ENCODE measurements around the gene COBL. TPM values are rescaled to one million over a fixed set of nuclear protein-coding genes. Genes with fewer than 3 reads are reported as not detected.

The COBL gene
- total RNA-seq, 1 experiment from 2014 or later = 51.4 TPM

DNA sequence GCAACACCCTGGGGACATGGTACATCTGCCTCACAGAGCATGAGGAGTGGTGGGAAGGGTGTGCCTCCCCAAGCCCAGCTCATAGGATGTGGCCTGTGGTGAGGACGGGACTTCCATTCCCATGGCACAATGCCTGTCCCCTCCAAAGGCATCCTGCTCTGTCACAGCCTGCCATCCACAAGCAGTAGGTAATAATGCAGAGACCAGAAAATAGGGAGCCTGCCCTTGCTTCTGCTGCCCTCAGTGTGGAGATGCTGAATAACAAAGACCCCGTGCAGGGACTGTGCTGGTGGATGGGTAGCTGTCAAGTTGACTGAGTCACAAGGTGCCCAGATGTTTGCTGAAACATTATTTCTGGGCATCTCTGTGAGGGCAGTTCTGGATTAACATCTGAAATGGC, 334.0 kb downstream of the COBL start:
- Histone ChIP-seq H3K27me3 (ENCODE audit: insufficient read depth, low read depth) (no peaks in the 10 kb centered on the region), H3K4me2 (no peak overlapping the region), H3K27ac (no peak overlapping the region), H3F3A (ENCODE audit: insufficient read depth, low read depth) (no peaks in the 10 kb centered on the region), H3K4me1 (replicated peaks; ENCODE audit: insufficient read depth) (no peaks in the 10 kb centered on the region), H3K36me3 (ENCODE audit: low read depth) (no peaks in the 10 kb centered on the region), H3K9me3 (ENCODE audit: insufficient read depth, low read depth) (no peaks in the 10 kb centered on the region), H3K9me2 (ENCODE audit: insufficient read depth) (no peaks in the 10 kb centered on the region), H2AFZ (no peak overlapping the region), H4K20me1 (ENCODE audit: insufficient read depth) (no peaks in the 10 kb centered on the region), H3K79me2 (ENCODE audit: low read depth) (no peaks in the 10 kb centered on the region), H3K4me3 (no peak overlapping the region)
- DNase-seq = no peak
- no peak for TF ChIP-seq EZH2 (IDR thresholded peaks at IDR 0.05; ENCODE audit: low read depth)
- TF ChIP-seq, protein P1, sequence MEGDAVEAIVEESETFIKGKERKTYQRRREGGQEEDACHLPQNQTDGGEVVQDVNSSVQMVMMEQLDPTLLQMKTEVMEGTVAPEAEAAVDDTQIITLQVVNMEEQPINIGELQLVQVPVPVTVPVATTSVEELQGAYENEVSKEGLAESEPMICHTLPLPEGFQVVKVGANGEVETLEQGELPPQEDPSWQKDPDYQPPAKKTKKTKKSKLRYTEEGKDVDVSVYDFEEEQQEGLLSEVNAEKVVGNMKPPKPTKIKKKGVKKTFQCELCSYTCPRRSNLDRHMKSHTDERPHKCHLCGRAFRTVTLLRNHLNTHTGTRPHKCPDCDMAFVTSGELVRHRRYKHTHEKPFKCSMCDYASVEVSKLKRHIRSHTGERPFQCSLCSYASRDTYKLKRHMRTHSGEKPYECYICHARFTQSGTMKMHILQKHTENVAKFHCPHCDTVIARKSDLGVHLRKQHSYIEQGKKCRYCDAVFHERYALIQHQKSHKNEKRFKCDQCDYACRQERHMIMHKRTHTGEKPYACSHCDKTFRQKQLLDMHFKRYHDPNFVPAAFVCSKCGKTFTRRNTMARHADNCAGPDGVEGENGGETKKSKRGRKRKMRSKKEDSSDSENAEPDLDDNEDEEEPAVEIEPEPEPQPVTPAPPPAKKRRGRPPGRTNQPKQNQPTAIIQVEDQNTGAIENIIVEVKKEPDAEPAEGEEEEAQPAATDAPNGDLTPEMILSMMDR (conservative IDR thresholded peaks at IDR 0.05) = peak; percentile 51; the same call in 1 of the 2 replicates
- CTCF ChIA-PET = interaction anchor here (0.6 kb wide), 1 partner anchor 35 kb away, joined by 3 read pairs; no protein-coding TSS in a partner anchor
- intact Hi-C loops (cut with micrococcal nuclease; ENCODE audit: unreplicated experiment) = no loop called here
- POLR2A ChIA-PET (ENCODE audit: unreplicated experiment) = no interaction called here
- no TSS peak for BruUV-seq (replicated peaks)

DNA sequence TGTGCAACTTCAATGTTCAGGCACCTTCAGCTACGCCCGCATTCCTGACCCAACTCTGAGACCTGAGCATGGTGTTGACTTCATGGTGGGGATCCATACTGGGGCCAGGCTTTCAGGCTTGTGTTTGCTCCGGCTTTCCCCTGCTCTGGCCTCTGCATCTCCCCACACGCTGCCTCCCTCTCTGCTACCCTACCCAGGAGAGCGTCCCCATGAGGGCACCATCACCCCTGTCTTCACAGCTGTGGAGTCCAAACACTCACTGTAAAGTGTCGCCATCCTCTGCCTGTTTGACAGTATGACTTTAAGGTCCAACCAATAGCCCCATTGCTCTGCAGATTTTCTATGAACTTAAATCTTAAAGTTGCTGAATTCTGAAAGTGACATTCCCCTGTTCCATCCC, 334.9 kb downstream of the COBL start:
- Histone ChIP-seq H3K79me2 (ENCODE audit: low read depth) (no peaks in the 10 kb centered on the region), H3K27ac (no peak overlapping the region), H3K4me3 (no peak overlapping the region), H3F3A (ENCODE audit: insufficient read depth, low read depth) (no peaks in the 10 kb centered on the region), H3K9me3 (ENCODE audit: insufficient read depth, low read depth) (no peaks in the 10 kb centered on the region), H2AFZ (no peak overlapping the region), H3K27me3 (ENCODE audit: insufficient read depth, low read depth) (no peaks in the 10 kb centered on the region), H4K20me1 (ENCODE audit: insufficient read depth) (no peaks in the 10 kb centered on the region), H3K36me3 (ENCODE audit: low read depth) (no peaks in the 10 kb centered on the region), H3K4me2 (no peak overlapping the region), H3K9me2 (ENCODE audit: insufficient read depth) (no peaks in the 10 kb centered on the region), H3K4me1 (replicated peaks; ENCODE audit: insufficient read depth) (no peaks in the 10 kb centered on the region)
- ChIA-PET POLR2A (ENCODE audit: unreplicated experiment) (no interaction called here), CTCF (no interaction called here)
- TF ChIP-seq EZH2 (IDR thresholded peaks at IDR 0.05; ENCODE audit: low read depth) = no peak
- TF ChIP-seq, protein P1 (conservative IDR thresholded peaks at IDR 0.05) = no peak
- intact Hi-C loops (cut with micrococcal nuclease; ENCODE audit: unreplicated experiment) = no loop called here
- no TSS peak for BruUV-seq (replicated peaks)
- no peak for DNase-seq

DNA sequence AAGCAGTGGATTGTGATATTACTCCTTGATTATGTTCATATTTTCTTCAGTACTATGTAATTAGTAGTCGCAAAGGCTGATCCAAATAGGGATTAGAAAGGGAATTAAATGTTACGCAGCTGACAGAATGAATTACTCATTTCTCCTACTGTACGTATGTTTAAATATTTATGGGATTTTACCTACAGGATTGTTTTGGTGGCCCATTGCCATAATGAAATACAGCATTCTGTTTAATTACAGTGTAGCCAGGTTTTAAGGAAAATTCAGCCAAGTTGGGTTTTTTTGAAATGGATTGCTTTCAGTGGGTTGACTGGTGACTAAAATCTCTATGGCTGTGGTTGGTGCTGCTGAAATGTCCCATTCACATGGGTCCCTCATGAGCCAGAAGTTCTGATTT, 336.2 kb downstream of the COBL start:
- no peak for DNase-seq
- intact Hi-C loops (cut with micrococcal nuclease; ENCODE audit: unreplicated experiment) = no loop called here
- no peaks in the 10 kb centered on the region for H3K27me3 ChIP-seq (ENCODE audit: insufficient read depth, low read depth)
- H4K20me1 ChIP-seq (ENCODE audit: insufficient read depth) = no peaks in the 10 kb centered on the region
- H3K79me2 ChIP-seq (ENCODE audit: low read depth) = no peaks in the 10 kb centered on the region
- no peaks in the 10 kb centered on the region for H3K36me3 ChIP-seq (ENCODE audit: low read depth)
- H2AFZ ChIP-seq = no peak overlapping the region
- ChIA-PET CTCF (interaction anchor here (0.6 kb wide), 1 partner anchor 31 kb away, joined by 8 read pairs; no protein-coding TSS in a partner anchor), POLR2A (ENCODE audit: unreplicated experiment) (no interaction called here)
- H3K9me2 ChIP-seq (ENCODE audit: insufficient read depth) = no peaks in the 10 kb centered on the region
- no peaks in the 10 kb centered on the region for H3F3A ChIP-seq (ENCODE audit: insufficient read depth, low read depth)
- no peak for TF ChIP-seq EZH2 (IDR thresholded peaks at IDR 0.05; ENCODE audit: low read depth)
- TF ChIP-seq, protein P1 (conservative IDR thresholded peaks at IDR 0.05) = no peak
- no peak overlapping the region for H3K27ac ChIP-seq
- no peak overlapping the region for H3K4me2 ChIP-seq
- H3K4me3 ChIP-seq = no peak overlapping the region
- no peaks in the 10 kb centered on the region for H3K4me1 ChIP-seq (replicated peaks; ENCODE audit: insufficient read depth)
- no TSS peak for BruUV-seq (replicated peaks)
- H3K9me3 ChIP-seq (ENCODE audit: insufficient read depth, low read depth) = no peaks in the 10 kb centered on the region
